Astrocyte of the cerebellum (primary cell): ENCODE measurements around the gene KCTD4.

ENCODE experiments used
- DNase-seq: peaks from one replicate; pipeline ENCODE4 v3.0.0-alpha.2; 2011; ENCODE audit warnings: low read depth
- H3K4me3 ChIP-seq: 2 replicates; pipeline ENCODE4 v1.5.1; 2011; ENCODE audit warnings: mild to moderate bottlenecking, low read depth, low read length, moderate library complexity
- CTCF ChIP-seq: IDR thresholded peaks from 2 replicates; pipeline ENCODE4 v1.5.1; 2012; ENCODE audit warnings: low read length, low read depth, moderate library complexity, mild to moderate bottlenecking; ENCODE audit errors: missing control alignments
- in situ Hi-C: cut with HindIII; loops from 2 replicates; pipeline ENCODE4 v1.10.0; 2017; ENCODE audit warnings: low sequenced_read_pairs

KCTD4 gene

GRCh38 chr13:45225370-45225769 lies 24.5 kb upstream of the KCTD4 start:
- no peak overlapping the region for H3K4me3 ChIP-seq
- DNase-seq, result no peak
- in situ Hi-C loops, result no loop called here
- TF ChIP-seq CTCF, result no peak

GRCh38 chr13:45224176-45224575 lies 23.3 kb upstream of the KCTD4 start:
- TF ChIP-seq CTCF, result no peak
- in situ Hi-C loops, result no loop called here
- no peak overlapping the region for H3K4me3 ChIP-seq
- DNase-seq, result no peak

GRCh38 chr13:45222919-45223318 lies 22.1 kb upstream of the KCTD4 start:
- in situ Hi-C loops, result no loop called here
- H3K4me3 ChIP-seq, result no peak overlapping the region
- no peak for DNase-seq
- TF ChIP-seq CTCF, result no peak

- in situ Hi-C loops, result no loop called here
- no peak overlapping the region for H3K4me3 ChIP-seq
- no peak for TF ChIP-seq CTCF
- no peak for DNase-seq
Measured at GRCh38 chr13:45222516-45222915, 21.7 kb upstream of the KCTD4 start.

GRCh38 chr13:45220403-45220802 lies 19.6 kb upstream of the KCTD4 start:
- no peak for TF ChIP-seq CTCF
- no peak for DNase-seq
- in situ Hi-C loops, result no loop called here
- H3K4me3 ChIP-seq, result no peak overlapping the region

DNA sequence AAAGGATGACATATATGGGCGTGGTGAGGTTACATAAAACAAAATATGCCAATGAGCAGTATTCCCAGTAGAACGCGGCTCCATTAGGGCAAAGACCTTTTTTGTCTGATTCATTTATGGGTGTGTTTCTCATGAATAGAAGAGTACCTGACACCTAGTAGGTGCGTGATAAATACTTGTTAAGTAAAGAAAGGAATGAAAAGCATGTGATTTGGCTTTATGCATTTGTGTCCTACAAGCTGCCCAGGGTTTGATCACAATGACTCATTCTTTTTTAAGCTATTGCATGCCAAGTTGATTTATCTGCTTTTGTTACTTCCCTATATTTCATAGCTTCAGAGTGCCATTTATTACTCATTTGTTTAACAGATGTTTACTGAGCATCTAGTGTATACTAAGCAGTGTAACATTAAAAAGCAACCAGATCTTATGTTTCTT lies 19.1 kb upstream of the KCTD4 start:
- no peak overlapping the region for H3K4me3 ChIP-seq
- no peak for TF ChIP-seq CTCF
- DNase-seq, result no peak
- in situ Hi-C loops, result no loop called here
